Aorta (tissue), 5 donors: ENCODE measurements around the gene ADIPOQ. TPM values are rescaled to one million over a fixed set of nuclear protein-coding genes. Genes with fewer than 3 reads are reported as not detected.
"Not testable (repeated sequence)": the region's sequence is repeated elsewhere in the genome, so short reads cannot be mapped to it uniquely, and the experiment has no call there.

Experiments
- ATAC-seq: fragments of 200-7000 bp; cut with Tn5 transposase; one replicate; pipeline ENCODE4 v1.9.1; 2022; ENCODE audit warnings: moderate library complexity; ENCODE audit not compliant: low FRiP score
- DNase-seq, 2 donors: peaks; one replicate each; pipeline ENCODE4 v3.0.0-alpha.2; 2020
- H3K27ac ChIP-seq, 2 donors: one replicate each; pipeline ENCODE4 v1.5.1; 2013; ENCODE audit warnings: low read length in 2 of 2, mild to moderate bottlenecking in 2 of 2, moderate library complexity in 2 of 2, control low read depth in 1 of 2, inconsistent platforms in 1 of 2, low read depth in 1 of 2
- H3K27me3 ChIP-seq, 2 donors: one replicate each; pipeline ENCODE4 v1.6.1; 2013; ENCODE audit warnings: control low read depth in 1 of 2, low read length in 1 of 2, mild to moderate bottlenecking in 1 of 2, moderate library complexity in 1 of 2; ENCODE audit not compliant: insufficient read depth in 2 of 2, control insufficient read depth in 1 of 2
- H3K36me3 ChIP-seq, 2 donors: one replicate each; pipeline ENCODE4 v1.6.1; 2013; ENCODE audit warnings: control low read depth in 1 of 2, low read length in 1 of 2, mild to moderate bottlenecking in 1 of 2; ENCODE audit not compliant: insufficient read depth in 2 of 2, control insufficient read depth in 1 of 2
- H3K4me1 ChIP-seq, 2 donors: one replicate each; pipeline ENCODE4 v1.6.1; 2013; ENCODE audit warnings: low read length in 2 of 2, control low read depth in 1 of 2, mild to moderate bottlenecking in 1 of 2, moderate library complexity in 1 of 2; ENCODE audit not compliant: insufficient read depth in 2 of 2, control insufficient read depth in 1 of 2
- H3K4me3 ChIP-seq, 2 donors: one replicate each; pipeline ENCODE4 v1.5.1; 2013; ENCODE audit warnings: low read length in 2 of 2, control low read depth in 1 of 2, mild to moderate bottlenecking in 1 of 2
- H3K9me3 ChIP-seq: one replicate; pipeline ENCODE4 v1.6.1; 2013; ENCODE audit warnings: mild to moderate bottlenecking, low read length; ENCODE audit not compliant: control insufficient read depth
- WGBS, 2 donors: extraction: QIAGEN DNeasy Blood & Tissue Kit; methylation state at CpG; one replicate each; pipeline ENCODE4 v1.1.7; 2013; 5-methylcytosine and 5-hydroxymethylcytosine counted together
- intact Hi-C, 2 donors: fragments of 100-400 bp; cut with DNase I; formaldehyde crosslinking; loops; one replicate each; pipeline versions ENCODE4 v1.14.2 to v1.15.0; 2022
- polyA plus RNA-seq, 2 donors: library from polyadenylated mRNA; stranded (reverse); fragments of 200-250 nt; gene quantifications; one replicate each; pipeline ENCODE4 v1.2.3, GENCODE V29; 2013
- total RNA-seq, 2 donors: library from RNA; stranded (reverse); fragmentation: NEBNext Ultra II Directional; extraction: Animal tissue kit (Norgen Biotek cat#: 25700); gene quantifications; one replicate each; pipeline ENCODE4 v1.2.1, GENCODE V29; 2021
- donor health status: healthy with polysubstance abuse.
- donor health status: Bipolar disorder and iron deficiency.
- donor health status: DM: no; HTN: no; CAD: no.
- donor health status: DM: no; HTN: no; CAD: no.
- donor health status: DM: yes; HTN: yes; CAD: no.

Gene ADIPOQ
- total and polyA plus RNA-seq, 4 donors, result 0.36 to 2.9 (median 1.5) TPM; not detected in 1

GRCh38 chr3:186896006-186896405 is 53.5 kb downstream of the ADIPOQ start:
- no peak for ATAC-seq
- WGBS, 2 donors, result 94 to 97% methylated on average over 4 of the region's 4 CpGs
- Histone ChIP-seq H3K4me3 (no peak overlapping the region), H3K27me3 (no peaks in the 10 kb centered on the region), H3K4me1 (no peaks in the 10 kb centered on the region), H3K36me3 (no peaks in the 10 kb centered on the region), H3K9me3 (no peaks in the 10 kb centered on the region), H3K27ac (no peak overlapping the region)
- DNase-seq, result no peak
- intact Hi-C loops, result no loop called here

- Histone ChIP-seq H3K9me3 (no peaks in the 10 kb centered on the region), H3K4me3 (no peak overlapping the region), H3K27me3 (no peaks in the 10 kb centered on the region), H3K27ac (no peak overlapping the region), H3K4me1 (peaks cover 0 to 4% of the 10 kb centered on the region in 2 donors), H3K36me3 (no peaks in the 10 kb centered on the region)
- ATAC-seq, result no peak
- DNase-seq, result no peak
- intact Hi-C loops, result no loop called here
- 86 to 90% methylated on average over 4 of the region's 4 CpGs for WGBS, 2 donors
These were observed 54.4 kb downstream of the ADIPOQ start for GRCh38 chr3:186896875-186897274.

GRCh38 chr3:186901135-186901734 is 58.7 kb downstream of the ADIPOQ start:
- H3K36me3 ChIP-seq, result no peaks in the 10 kb centered on the region
- intact Hi-C loops, result no loop called here
- 15 to 17% methylated on average over 1 of the region's 1 CpG for WGBS, 2 donors
- H3K4me3 ChIP-seq, result no peak overlapping the region
- H3K9me3 ChIP-seq, result no peaks in the 10 kb centered on the region
- H3K27me3 ChIP-seq, result no peaks in the 10 kb centered on the region
- no peak overlapping the region for H3K27ac ChIP-seq
- DNase-seq, result no peak
- ATAC-seq, result no peak
- H3K4me1 ChIP-seq, result peaks cover 0 to 4% of the 10 kb centered on the region in 2 donors

GRCh38 chr3:186902154-186902553 is 59.6 kb downstream of the ADIPOQ start:
- Histone ChIP-seq H3K4me3 (no peak overlapping the region), H3K36me3 (no peaks in the 10 kb centered on the region), H3K4me1 (peaks cover 0 to 4% of the 10 kb centered on the region in 2 donors), H3K27ac (no peak overlapping the region), H3K9me3 (no peaks in the 10 kb centered on the region), H3K27me3 (no peaks in the 10 kb centered on the region)
- DNase-seq (no peak), ATAC-seq (no peak)
- WGBS, 2 donors, result 72 to 87% methylated on average over 3 of the region's 3 CpGs
- intact Hi-C loops, result no loop called here

GRCh38 chr3:186902713-186903112 is 60.2 kb downstream of the ADIPOQ start:
- H3K4me1 ChIP-seq, result peaks cover 0 to 4% of the 10 kb centered on the region in 2 donors
- H3K27me3 ChIP-seq, result no peaks in the 10 kb centered on the region
- DNase-seq, result no peak
- ATAC-seq, result no peak
- no peak overlapping the region for H3K27ac ChIP-seq
- intact Hi-C loops, result no loop called here
- no peaks in the 10 kb centered on the region for H3K9me3 ChIP-seq
- 95 to 98% methylated on average over 2 of the region's 2 CpGs for WGBS, 2 donors
- H3K4me3 ChIP-seq, result no peak overlapping the region
- H3K36me3 ChIP-seq, result no peaks in the 10 kb centered on the region

- H3K36me3 ChIP-seq, DNase-seq, H3K4me3 ChIP-seq, ATAC-seq, H3K27me3 ChIP-seq, intact Hi-C loops, H3K9me3 ChIP-seq, H3K4me1 ChIP-seq, H3K27ac ChIP-seq: not testable (repeated sequence)
- WGBS, 2 donors, result 59 to 68% methylated on average over 2 of the region's 2 CpGs
These were observed 61.2 kb downstream of the ADIPOQ start for GRCh38 chr3:186903676-186904075.

GRCh38 chr3:186907075-186907474 is 64.6 kb downstream of the ADIPOQ start:
- 95 to 98% methylated on average over 3 of the region's 3 CpGs for WGBS, 2 donors
- H3K4me3 ChIP-seq, H3K36me3 ChIP-seq, DNase-seq, intact Hi-C loops, H3K9me3 ChIP-seq, ATAC-seq, H3K4me1 ChIP-seq, H3K27ac ChIP-seq, H3K27me3 ChIP-seq: not testable (repeated sequence)

Other genes with a start within 250 kb of the ADIPOQ start
- not detected for gene AHSG, start 229.7 kb upstream of the ADIPOQ start, total RNA-seq
- gene AHSG, start 229.7 kb upstream of the ADIPOQ start, polyA plus RNA-seq, result under 1 TPM in 1 of 2 donors, not detected in 1; 0.13 TPM
- not detected for gene FETUB, start 202.3 kb upstream of the ADIPOQ start, total RNA-seq
- not detected for gene FETUB, start 202.3 kb upstream of the ADIPOQ start, polyA plus RNA-seq
- gene HRG, start 176.7 kb upstream of the ADIPOQ start, total RNA-seq, result not detected
- not detected for gene HRG, start 176.7 kb upstream of the ADIPOQ start, polyA plus RNA-seq
- gene KNG1, start 125.4 kb upstream of the ADIPOQ start, total RNA-seq, result not detected
- not detected for gene KNG1, start 125.4 kb upstream of the ADIPOQ start, polyA plus RNA-seq
- 100 to 1,000 TPM; 330 to 374 TPM for gene EIF4A2, start 59.1 kb upstream of the ADIPOQ start, total RNA-seq
- 100 to 1,000 TPM; 593 to 598 TPM for gene EIF4A2, start 59.1 kb upstream of the ADIPOQ start, polyA plus RNA-seq
- gene RFC4, start 36.2 kb upstream of the ADIPOQ start, total RNA-seq, result 10 to 100 TPM in 1 of 2 donors, 1 to 10 TPM in 1; 9.0 to 10.4 TPM
- gene RFC4, start 36.2 kb upstream of the ADIPOQ start, polyA plus RNA-seq, result 1 to 10 TPM; 6.9 to 8.2 TPM
- 100 to 1,000 TPM in 1 of 2 donors, 10 to 100 TPM in 1; 80.3 to 140 TPM for gene ST6GAL1, start 87.8 kb downstream of the ADIPOQ start, total RNA-seq
- 10 to 100 TPM; 11.8 to 20.5 TPM for gene ST6GAL1, start 87.8 kb downstream of the ADIPOQ start, polyA plus RNA-seq